ENCODE data around the gene TTLL4. TPM values are rescaled to one million over a fixed set of nuclear protein-coding genes. Genes with fewer than 3 reads are reported as not detected.

Gene TTLL4
- total and polyA plus RNA-seq, 10 donors = 6.2 to 40.5 (median 19.6) TPM

DNA sequence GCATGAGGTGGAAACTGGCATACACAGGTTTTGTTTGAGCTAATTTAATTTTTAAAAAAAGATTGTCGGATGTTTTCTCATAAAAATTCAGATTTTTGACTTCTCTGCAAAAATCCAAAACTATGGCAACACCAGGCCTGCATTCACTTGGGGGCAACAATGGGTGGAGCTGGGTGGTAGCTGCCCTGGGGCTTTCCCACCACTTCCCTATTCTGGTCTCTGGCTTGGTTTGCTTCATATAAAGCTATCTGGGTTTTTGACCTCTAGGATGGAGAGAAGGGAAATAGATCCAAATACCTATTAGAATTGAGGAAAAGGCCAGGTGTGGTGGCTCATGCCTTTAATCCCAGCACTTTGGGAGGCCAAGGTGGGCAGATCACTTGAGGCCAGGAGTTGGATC lies 65.9 kb downstream of the TTLL4 start:
- WGBS, 5 donors = 89 to 100% (median 94%) methylated on average over 1 of the region's 1 CpG
- intact Hi-C loops (cut with DNase I; ENCODE audit: low total_unique reads) = no loop called here

DNA sequence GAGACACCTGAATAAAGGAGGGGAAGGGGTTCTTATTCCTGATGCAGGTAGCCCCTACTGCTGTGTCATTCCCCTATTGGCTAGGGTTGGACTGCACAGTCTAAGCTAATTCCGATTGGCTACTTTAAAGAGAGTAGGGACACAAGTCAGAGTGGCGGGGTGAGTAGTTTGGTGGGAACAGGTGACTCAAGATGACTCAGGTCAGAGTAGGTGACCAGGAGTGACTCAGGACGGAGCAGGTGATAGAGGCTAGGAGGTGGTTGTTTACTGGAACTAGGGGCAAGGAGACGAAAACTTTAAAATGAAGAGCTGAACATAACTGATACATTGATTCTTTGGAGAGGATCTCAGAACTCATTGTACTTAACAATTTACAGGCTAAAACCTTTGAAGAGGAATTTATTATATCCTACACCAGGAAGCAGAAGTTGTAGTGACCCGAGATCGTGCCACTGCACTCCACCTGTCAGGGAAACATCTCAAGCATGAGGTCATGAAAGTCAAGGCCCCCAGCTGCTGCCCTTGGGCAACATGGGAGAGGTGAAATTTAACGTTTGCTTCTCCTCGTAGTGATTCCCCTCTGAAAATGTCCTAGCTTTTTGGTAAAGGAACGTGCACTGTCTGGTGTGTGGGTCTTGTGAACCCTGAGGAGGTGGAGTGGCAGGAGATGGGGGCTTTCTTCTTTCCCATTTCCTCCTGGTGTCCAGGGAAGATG lies 66.8 kb downstream of the TTLL4 start:
- Histone ChIP-seq H3K36me3 (peaks cover 0 to 6% (median 0%) of the 10 kb centered on the region in 6 donors), H3K9me3 (peaks cover 0 to 23% (median 16%) of the 10 kb centered on the region in 8 donors), H3K27ac (no peak overlapping the region), H3K4me1 (peaks cover 0 to 17% (median 10%) of the 10 kb centered on the region in 6 donors), H3K27me3 (replicated peaks in 1 of 7) (peaks cover 0 to 31% (median 13%) of the 10 kb centered on the region in 7 donors), H3K4me3 (no peak overlapping the region)
- TF ChIP-seq POLR2AphosphoS5 (IDR thresholded peaks at IDR 0.05) (no peak), POLR2A (IDR thresholded peaks at IDR 0.05) (no peak)
- TF ChIP-seq, protein P1, sequence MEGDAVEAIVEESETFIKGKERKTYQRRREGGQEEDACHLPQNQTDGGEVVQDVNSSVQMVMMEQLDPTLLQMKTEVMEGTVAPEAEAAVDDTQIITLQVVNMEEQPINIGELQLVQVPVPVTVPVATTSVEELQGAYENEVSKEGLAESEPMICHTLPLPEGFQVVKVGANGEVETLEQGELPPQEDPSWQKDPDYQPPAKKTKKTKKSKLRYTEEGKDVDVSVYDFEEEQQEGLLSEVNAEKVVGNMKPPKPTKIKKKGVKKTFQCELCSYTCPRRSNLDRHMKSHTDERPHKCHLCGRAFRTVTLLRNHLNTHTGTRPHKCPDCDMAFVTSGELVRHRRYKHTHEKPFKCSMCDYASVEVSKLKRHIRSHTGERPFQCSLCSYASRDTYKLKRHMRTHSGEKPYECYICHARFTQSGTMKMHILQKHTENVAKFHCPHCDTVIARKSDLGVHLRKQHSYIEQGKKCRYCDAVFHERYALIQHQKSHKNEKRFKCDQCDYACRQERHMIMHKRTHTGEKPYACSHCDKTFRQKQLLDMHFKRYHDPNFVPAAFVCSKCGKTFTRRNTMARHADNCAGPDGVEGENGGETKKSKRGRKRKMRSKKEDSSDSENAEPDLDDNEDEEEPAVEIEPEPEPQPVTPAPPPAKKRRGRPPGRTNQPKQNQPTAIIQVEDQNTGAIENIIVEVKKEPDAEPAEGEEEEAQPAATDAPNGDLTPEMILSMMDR (IDR thresholded peaks at IDR 0.05 in 8 of 11, conservative IDR thresholded peaks at IDR 0.05 in 3 of 11) = no peak
- 84 to 90% (median 86%) methylated on average over 9 of the region's 9 CpGs for WGBS, 5 donors
- no peak for DNase-seq
- intact Hi-C loops (cut with DNase I; ENCODE audit: low total_unique reads) = no loop called here

More for the DNA sequence above, 65.9 kb downstream of the TTLL4 start:
- DNase-seq = no peak
- Histone ChIP-seq H3K4me3 (no peak overlapping the region), H3K27me3 (replicated peaks in 1 of 7) (peaks cover 0 to 21% (median 3%) of the 10 kb centered on the region in 7 donors), H3K9me3 (peaks cover 0 to 23% (median 16%) of the 10 kb centered on the region in 8 donors), H3K27ac (peak overlapping the region in 1 of 8 donors; percentile 76), H3K36me3 (peaks cover 0 to 6% (median 0%) of the 10 kb centered on the region in 6 donors), H3K4me1 (peaks cover 0 to 8% (median under 1%) of the 10 kb centered on the region in 6 donors)
- no peak for TF ChIP-seq POLR2A (IDR thresholded peaks at IDR 0.05)
- TF ChIP-seq, protein P1 (IDR thresholded peaks at IDR 0.05 in 8 of 11, conservative IDR thresholded peaks at IDR 0.05 in 3 of 11) = no peak
- no peak for TF ChIP-seq POLR2AphosphoS5 (IDR thresholded peaks at IDR 0.05)

DNA sequence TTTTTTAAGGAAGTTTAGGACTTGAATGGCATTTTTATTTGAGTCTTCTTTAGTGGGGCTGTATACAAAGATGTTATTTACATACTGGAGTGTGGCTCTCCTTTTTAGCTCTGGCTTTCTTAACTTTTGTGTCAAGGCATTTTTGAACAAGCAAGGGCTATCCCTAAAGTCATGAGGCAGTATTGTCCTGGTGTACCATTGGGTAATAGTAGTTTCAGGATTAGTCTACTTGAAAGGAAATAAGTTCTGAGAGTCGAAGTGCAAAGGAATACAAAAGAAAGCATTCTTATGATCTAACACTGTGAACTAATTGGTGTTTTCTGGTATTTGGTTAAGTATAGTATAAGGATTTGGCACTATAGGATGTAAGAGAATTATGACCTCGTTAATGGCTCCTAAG lies 69.4 kb downstream of the TTLL4 start:
- TF ChIP-seq, protein P1 (IDR thresholded peaks at IDR 0.05 in 8 of 11, conservative IDR thresholded peaks at IDR 0.05 in 3 of 11) = no peak
- TF ChIP-seq POLR2AphosphoS5 (IDR thresholded peaks at IDR 0.05) = no peak
- no peak for TF ChIP-seq POLR2A (IDR thresholded peaks at IDR 0.05)
- Histone ChIP-seq H3K9me3 (peaks cover 0 to 23% (median 16%) of the 10 kb centered on the region in 8 donors), H3K4me1 (peaks cover 0 to 23% (median 12%) of the 10 kb centered on the region in 6 donors), H3K36me3 (peaks cover 0 to 6% (median 0%) of the 10 kb centered on the region in 6 donors), H3K27me3 (replicated peaks in 1 of 7) (peaks cover 0 to 49% (median 16%) of the 10 kb centered on the region in 7 donors), H3K4me3 (no peak overlapping the region), H3K27ac (no peak overlapping the region)
- no peak for DNase-seq
- WGBS, 5 donors = 64 to 85% (median 82%) methylated on average over 2 of the region's 2 CpGs
- intact Hi-C loops (cut with DNase I; ENCODE audit: low total_unique reads) = no loop called here
